MM.1S (cell line): ENCODE results near the gene TUBB6.

Experiments
- CTCF ChIP-seq: fragments of 300-600 bp; sonication (generic); IDR thresholded peaks from 2 replicates; pipeline ENCODE4 v1.5.1; 2016; ENCODE audit warnings: antibody characterized with exemption, low read length, mixed read lengths
- EZH2 ChIP-seq: fragments of 300-600 bp; sonication (generic); optimal IDR thresholded peaks from 2 replicates; pipeline ENCODE3; 2017; ENCODE audit warnings: low read depth, mild to moderate bottlenecking, antibody characterized with exemption, low read length, mixed read lengths
- EZH2phosphoT487 ChIP-seq: fragments of 300-600 bp; sonication (generic); IDR thresholded peaks from 2 replicates; pipeline ENCODE4 v1.6.1; 2018; ENCODE audit warnings: antibody characterized with exemption, low read length

GRCh38 chr18:12258719-12259705, 49.0 kb upstream of the TUBB6 start:
- TF ChIP-seq CTCF, result no peak
- no peak for TF ChIP-seq EZH2
- no peak for TF ChIP-seq EZH2phosphoT487
